SK-N-SH (cell line): ENCODE data around the gene USP48. TPM values are rescaled to one million over a fixed set of nuclear protein-coding genes. Genes with fewer than 3 reads are reported as not detected.

ENCODE experiments used
- CTCF ChIA-PET: fragments of 300-600, 350-600 bp; formaldehyde crosslinking; extraction: SDS; loops from one replicate; lab custom pipeline; 2021; lab: Yijun Ruan, JAX
- POLR2A ChIA-PET: fragments of 350-600 bp; sonication (Branson Sonifier 250); formaldehyde crosslinking; extraction: SDS; loops from one replicate; lab custom pipeline; 2020; ENCODE audit warnings: antibody characterized with exemption, inconsistent platforms; lab: Yijun Ruan, JAX
- DNase-seq: peaks from one replicate; pipeline ENCODE4 v3.0.0; 2012
- H2AFZ ChIP-seq: fragments of 200-600 bp; sonication (generic); 2 replicates; pipeline ENCODE4 v1.8.1; 2016; ENCODE audit warnings: antibody characterized with exemption, mild to moderate bottlenecking, low read depth
- H3F3A ChIP-seq: fragments of 200-600 bp; sonication (generic); replicated peaks from 2 replicates; pipeline ENCODE3; 2016; ENCODE audit warnings: antibody characterized with exemption, mild to moderate bottlenecking; ENCODE audit not compliant: insufficient read depth
- H3K27ac ChIP-seq, 2 experiments: fragments of 200-500 bp in 1 of 2; fragments of 200-600 bp in 1 of 2; sonication (Bioruptor generic) in 1 of 2; sonication (generic), shearing (Covaris generic) in 1 of 2; 2 replicates each; pipeline versions ENCODE4 v1.5.1 to v1.6.1; 2014 to 2016; ENCODE audit warnings: low read depth in 2 of 2, inconsistent platforms in 1 of 2, low read length in 1 of 2, mild to moderate bottlenecking in 1 of 2, mixed read lengths in 1 of 2
- H3K27me3 ChIP-seq: fragments of 200-600 bp; sonication (generic), shearing (Covaris generic); 2 replicates; pipeline ENCODE4 v1.6.1; 2016; ENCODE audit warnings: mixed run types; ENCODE audit not compliant: insufficient read depth
- H3K36me3 ChIP-seq, 2 experiments: fragments of 200-500 bp in 1 of 2; fragments of 200-600 bp in 1 of 2; sonication (Bioruptor generic) in 1 of 2; sonication (generic) in 1 of 2; replicated peaks in 1 of 2; 2 replicates each; pipeline versions ENCODE3 to v1.5.1; 2014 to 2016; ENCODE audit warnings: low read length in 1 of 2, mild to moderate bottlenecking in 1 of 2; ENCODE audit not compliant: insufficient read depth in 2 of 2, control insufficient read depth in 1 of 2
- H3K4me1 ChIP-seq, 2 experiments: fragments of 200-500 bp in 1 of 2; fragments of 200-600 bp in 1 of 2; sonication (Bioruptor generic) in 1 of 2; sonication (generic), shearing (Covaris generic) in 1 of 2; 2 replicates each; pipeline versions ENCODE4 v1.5.1 to v1.6.1; 2014 to 2016; ENCODE audit warnings: low read depth in 1 of 2, low read length in 1 of 2, mixed run types in 1 of 2; ENCODE audit not compliant: insufficient read depth in 2 of 2, control insufficient read depth in 1 of 2
- H3K4me2 ChIP-seq: fragments of 200-600 bp; sonication (generic), shearing (Covaris generic); 2 replicates; pipeline ENCODE4 v1.6.1; 2017; ENCODE audit warnings: mixed run types
- H3K4me3 ChIP-seq, 2 experiments: fragments of 200-500 bp in 1 of 2; fragments of 200-600 bp in 1 of 2; sonication (Bioruptor generic) in 1 of 2; sonication (generic), shearing (Covaris generic) in 1 of 2; 2 replicates each; pipeline versions ENCODE4 v1.5.1 to v1.8.1; 2014 to 2016; ENCODE audit warnings: low read depth in 2 of 2, inconsistent platforms in 1 of 2, low read length in 1 of 2, mild to moderate bottlenecking in 1 of 2, mixed read lengths in 1 of 2, moderate library complexity in 1 of 2
- H3K79me2 ChIP-seq: fragments of 200-600 bp; sonication (generic); 2 replicates; pipeline ENCODE4 v1.8.1; 2017; ENCODE audit warnings: mild to moderate bottlenecking; ENCODE audit not compliant: insufficient read depth
- H3K9ac ChIP-seq: fragments of 200-600 bp; sonication (generic); 2 replicates; pipeline ENCODE4 v1.6.1; 2017; ENCODE audit warnings: mixed run types
- H3K9me2 ChIP-seq: fragments of 200-600 bp; sonication (generic); 2 replicates; pipeline ENCODE4 v1.6.1; 2017; ENCODE audit warnings: mixed run types
- H3K9me3 ChIP-seq: fragments of 200-600 bp; sonication (generic); 2 replicates; pipeline ENCODE4 v1.6.1; 2017; ENCODE audit warnings: mixed run types, mild to moderate bottlenecking, moderate library complexity
- H4K20me1 ChIP-seq: fragments of 200-600 bp; sonication (generic); 2 replicates; pipeline ENCODE4 v1.6.1; 2017; ENCODE audit warnings: mild to moderate bottlenecking, mixed run types; ENCODE audit not compliant: insufficient read depth
- CHD2 ChIP-seq: fragments of 150-350 bp; IDR thresholded peaks from 2 replicates; pipeline ENCODE4 v1.6.1; 2018; ENCODE audit warnings: low read length; ENCODE audit not compliant: partially characterized antibody
- ELF1 ChIP-seq: IDR thresholded peaks from 2 replicates; pipeline ENCODE4 v1.4.0; 2012
- EP300 ChIP-seq, 2 experiments: IDR thresholded peaks; 2 replicates each; pipeline versions ENCODE4 v1.4.0 to v1.6.1; 2012; ENCODE audit warnings: borderline replicate concordance in 1 of 2, low read depth in 1 of 2, low read length in 1 of 2
- EZH2phosphoT487 ChIP-seq: fragments of 200-600 bp; sonication (generic); IDR thresholded peaks from 2 replicates; pipeline ENCODE4 v1.6.1; 2017; ENCODE audit warnings: low read depth, mixed run types, mild to moderate bottlenecking, antibody characterized with exemption, moderate library complexity, borderline replicate concordance
- FOSL2 ChIP-seq: IDR thresholded peaks from 2 replicates; pipeline ENCODE4 v1.4.0; 2012; ENCODE audit warnings: low read depth, mild to moderate bottlenecking, moderate library complexity, borderline replicate concordance
- GABPA ChIP-seq: IDR thresholded peaks from 2 replicates; pipeline ENCODE4 v1.4.0; 2012; ENCODE audit warnings: low read depth, mild to moderate bottlenecking
- GATA2 ChIP-seq: sonication (generic); formaldehyde crosslinking; IDR thresholded peaks from 2 replicates; pipeline ENCODE4 v1.5.0; 2020; ENCODE audit warnings: mild to moderate bottlenecking, missing genetic modification reagents
- IRF3 ChIP-seq: fragments of 150-350 bp; IDR thresholded peaks from 2 replicates; pipeline ENCODE4 v1.6.1; 2016; ENCODE audit warnings: mild to moderate bottlenecking, low read depth, low read length
- MXI1 ChIP-seq: IDR thresholded peaks from 2 replicates; pipeline ENCODE4 v1.6.1; 2012; ENCODE audit warnings: mild to moderate bottlenecking, low read depth, low read length, improper control_type of control experiment
- PBX3 ChIP-seq: IDR thresholded peaks from 2 replicates; pipeline ENCODE4; 2012
- RCOR1 ChIP-seq: fragments of 150-350 bp; IDR thresholded peaks from 2 replicates; pipeline ENCODE4 v1.6.1; 2017; ENCODE audit warnings: antibody characterized with exemption, low read length
- TCF12 ChIP-seq: IDR thresholded peaks from 2 replicates; pipeline ENCODE4 v1.4.0; 2012
- TEAD4 ChIP-seq: IDR thresholded peaks from 2 replicates; pipeline ENCODE4 v1.4.0; 2012; ENCODE audit warnings: mild to moderate bottlenecking, borderline replicate concordance; ENCODE audit not compliant: insufficient read depth
- USF1 ChIP-seq: IDR thresholded peaks from 2 replicates; pipeline ENCODE4 v1.4.0; 2012; ENCODE audit warnings: low read depth, borderline replicate concordance
- USF2 ChIP-seq: fragments of 150-350 bp; IDR thresholded peaks from 2 replicates; pipeline ENCODE4 v1.6.1; 2017; ENCODE audit warnings: antibody characterized with exemption, low read length, low read depth, borderline replicate concordance
- ZBTB33 ChIP-seq: IDR thresholded peaks from 2 replicates; pipeline ENCODE4 v1.4.0; 2012; ENCODE audit warnings: low read depth, borderline replicate concordance
- WGBS: methylation state at CpG from one replicate; pipeline ENCODE4 v1.1.6; 2017; ENCODE audit warnings: low lambda C conversion rate; 5-methylcytosine and 5-hydroxymethylcytosine counted together
- polyA plus RNA-seq, 3 experiments: library from polyadenylated mRNA; depleted of rRNA; stranded (reverse); fragments of >200 nt; gene quantifications; 2 replicates each; pipeline ENCODE4 v1.2.3, GENCODE V29; 2012
- TF ChIP-seq, protein P1 (sequence below): fragments of 200-600 bp; sonication (generic); IDR thresholded peaks from 2 replicates; pipeline ENCODE4 v1.6.1; 2017; ENCODE audit warnings: antibody characterized with exemption, mild to moderate bottlenecking, moderate library complexity

The USP48 gene
- polyA plus RNA-seq, 1 of the 3 experiments (the other 2 are of a cell fraction), result 13.6 TPM

DNA sequence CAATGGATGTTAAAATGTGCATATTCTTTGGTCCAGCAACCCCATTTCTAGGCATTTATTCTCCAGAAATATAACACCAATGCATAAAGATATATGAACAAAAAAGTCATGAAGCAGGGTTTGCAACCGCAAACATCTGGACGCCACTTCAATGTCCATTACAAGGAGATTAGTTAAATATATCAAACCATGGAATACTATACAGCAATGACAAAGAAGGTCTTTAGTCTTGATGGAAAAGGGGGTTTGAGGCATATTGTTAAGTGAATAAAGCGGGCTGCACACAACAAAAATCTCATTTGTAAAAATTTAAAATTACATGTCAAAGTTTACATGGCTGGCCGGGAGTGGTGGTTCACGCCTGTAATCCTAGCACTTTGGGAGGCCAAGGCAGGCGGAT, 145.4 kb downstream of the USP48 start:
- POLR2A ChIA-PET, result interaction anchor here (0.6 kb wide), 1 partner anchor 35 kb away, joined by 3 read pairs; no protein-coding TSS in a partner anchor

More for the DNA sequence above, 145.4 kb downstream of the USP48 start:
- H3K9me2 ChIP-seq, result no peaks in the 10 kb centered on the region
- peaks cover 12% of the 10 kb centered on the region; the same call in 1 of the 2 replicates for H3K27me3 ChIP-seq
- H3K9ac ChIP-seq, result no peak overlapping the region
- CTCF ChIA-PET, result no interaction called here
- TF ChIP-seq EP300 (IDR thresholded peaks at IDR 0.05; ENCODE audit: borderline replicate concordance in 1 of 2, low read depth in 1 of 2, low read length in 1 of 2) (no peak), CHD2 (no peak), GATA2 (no peak), TEAD4 (no peak), RCOR1 (no peak), TCF12 (no peak), FOSL2 (no peak), MXI1 (no peak), PBX3 (no peak), USF1 (no peak), IRF3 (no peak), GABPA (no peak), ELF1 (no peak), EZH2phosphoT487 (no peak), ZBTB33 (no peak), USF2 (no peak)
- TF ChIP-seq, protein P1, sequence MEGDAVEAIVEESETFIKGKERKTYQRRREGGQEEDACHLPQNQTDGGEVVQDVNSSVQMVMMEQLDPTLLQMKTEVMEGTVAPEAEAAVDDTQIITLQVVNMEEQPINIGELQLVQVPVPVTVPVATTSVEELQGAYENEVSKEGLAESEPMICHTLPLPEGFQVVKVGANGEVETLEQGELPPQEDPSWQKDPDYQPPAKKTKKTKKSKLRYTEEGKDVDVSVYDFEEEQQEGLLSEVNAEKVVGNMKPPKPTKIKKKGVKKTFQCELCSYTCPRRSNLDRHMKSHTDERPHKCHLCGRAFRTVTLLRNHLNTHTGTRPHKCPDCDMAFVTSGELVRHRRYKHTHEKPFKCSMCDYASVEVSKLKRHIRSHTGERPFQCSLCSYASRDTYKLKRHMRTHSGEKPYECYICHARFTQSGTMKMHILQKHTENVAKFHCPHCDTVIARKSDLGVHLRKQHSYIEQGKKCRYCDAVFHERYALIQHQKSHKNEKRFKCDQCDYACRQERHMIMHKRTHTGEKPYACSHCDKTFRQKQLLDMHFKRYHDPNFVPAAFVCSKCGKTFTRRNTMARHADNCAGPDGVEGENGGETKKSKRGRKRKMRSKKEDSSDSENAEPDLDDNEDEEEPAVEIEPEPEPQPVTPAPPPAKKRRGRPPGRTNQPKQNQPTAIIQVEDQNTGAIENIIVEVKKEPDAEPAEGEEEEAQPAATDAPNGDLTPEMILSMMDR, result no peak
- TF ChIP-seq, all 33 proteins: peak for 0
- Histone ChIP-seq H2AFZ (no peak overlapping the region), H3K27ac (no peak overlapping the region), H3K9me3 (no peaks in the 10 kb centered on the region), H3K4me1 (peaks cover 0 to 6% of the 10 kb centered on the region in 2 experiments; a peak in 1 of 4 replicates), H3K79me2 (no peaks in the 10 kb centered on the region), H3K4me3 (no peak overlapping the region), H3F3A (no peaks in the 10 kb centered on the region), H3K36me3 (no peaks in the 10 kb centered on the region), H3K4me2 (no peak overlapping the region), H4K20me1 (no peaks in the 10 kb centered on the region)
- no peak for DNase-seq
- WGBS, result 76% methylated on average over 6 of the region's 6 CpGs
